ENCODE results near the gene MAB21L1. TPM values are rescaled to one million over a fixed set of nuclear protein-coding genes. Genes with fewer than 3 reads are reported as not detected.
A peak's percentile ranks its signal among the peaks of the same experiment; 100 is the strongest.

Gene MAB21L1
- total RNA-seq, 4 donors from 2014 or later, result 1.1 TPM; not detected in 3

DNA sequence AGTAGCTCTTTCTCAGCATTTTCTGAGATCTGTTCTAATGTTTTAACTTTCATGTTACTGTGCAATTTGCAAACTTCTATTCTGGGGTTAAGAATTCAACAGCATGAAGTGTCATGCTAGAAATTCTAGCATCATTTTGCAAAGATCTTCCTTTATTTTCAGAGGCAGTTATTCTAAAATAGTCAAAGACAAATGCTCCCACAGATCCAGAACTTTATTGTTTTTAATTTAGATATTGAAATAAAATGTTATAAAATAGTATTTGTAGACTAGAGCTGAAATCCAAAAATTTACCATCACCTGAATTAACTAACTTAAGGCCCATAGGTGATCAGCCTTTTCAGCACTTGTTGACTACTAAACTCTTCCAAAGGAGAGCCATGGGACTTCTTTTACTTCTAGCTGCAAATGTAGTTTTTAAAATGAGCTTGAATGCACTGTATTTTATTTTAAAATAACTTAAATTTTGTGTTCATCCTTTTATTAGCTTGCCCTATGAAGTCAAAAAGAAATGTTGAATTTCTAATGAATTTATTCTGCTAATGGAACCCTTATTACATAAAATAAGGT is 3.2 kb downstream of the MAB21L1 start:
- Histone ChIP-seq H3K9me3 (no peaks in the 10 kb centered on the region), H3K27me3 (no peaks in the 10 kb centered on the region), H3K4me1 (no peaks in the 10 kb centered on the region), H3K4me3 (no peak overlapping the region), H3K27ac (no peak overlapping the region), H3K36me3 (no peaks in the 10 kb centered on the region)
- intact Hi-C loops (cut with DNase I; ENCODE audit: low total_unique reads), result no loop called here
- no peak for DNase-seq
- TF ChIP-seq POLR2A (IDR thresholded peaks at IDR 0.05), result no peak
- TF ChIP-seq CTCF (IDR thresholded peaks at IDR 0.05), result no peak

GRCh38 chr13:35472323-35472881 is 4.1 kb downstream of the MAB21L1 start:
- Histone ChIP-seq H3K36me3 (no peaks in the 10 kb centered on the region), H3K27me3 (no peaks in the 10 kb centered on the region), H3K4me3 (no peak overlapping the region), H3K27ac (no peak overlapping the region), H3K9me3 (no peaks in the 10 kb centered on the region), H3K4me1 (no peaks in the 10 kb centered on the region)
- DNase-seq, result no peak
- intact Hi-C loops (cut with DNase I; ENCODE audit: low total_unique reads), result no loop called here
- TF ChIP-seq CTCF (IDR thresholded peaks at IDR 0.05) (no peak), POLR2A (IDR thresholded peaks at IDR 0.05) (no peak)

DNA sequence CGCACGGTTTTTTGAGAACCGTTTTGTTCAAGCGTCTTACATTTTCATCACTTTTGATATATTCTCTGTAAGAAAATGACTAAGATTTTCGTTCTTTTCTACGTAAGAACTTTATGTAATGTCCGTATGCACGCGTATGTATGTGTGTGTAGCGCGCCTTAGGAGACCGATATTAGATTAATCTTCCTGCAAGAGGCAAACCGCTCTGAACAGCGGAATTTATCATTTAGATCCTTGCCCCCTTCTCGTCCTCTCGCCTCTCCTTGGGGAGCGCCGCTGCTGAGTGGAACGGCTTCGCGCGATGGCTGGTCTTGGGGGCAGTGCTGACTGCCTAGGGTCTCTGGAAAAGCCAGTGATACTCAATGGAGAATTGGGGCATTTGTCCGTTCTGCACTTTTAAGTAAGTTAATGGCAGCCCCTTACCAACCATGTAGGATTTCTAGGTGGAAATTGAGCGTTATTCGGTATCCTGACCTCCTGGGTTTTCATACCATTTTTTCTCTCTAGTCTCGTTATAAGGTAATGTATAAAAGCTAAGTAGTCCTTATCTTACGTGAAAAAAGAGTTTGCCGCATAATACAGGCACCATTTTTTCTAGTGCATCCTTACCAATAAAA is 4.7 kb downstream of the MAB21L1 start:
- Histone ChIP-seq H3K4me1 (no peaks in the 10 kb centered on the region), H3K27me3 (no peaks in the 10 kb centered on the region), H3K4me3 (no peak overlapping the region), H3K27ac (no peak overlapping the region), H3K36me3 (no peaks in the 10 kb centered on the region), H3K9me3 (no peaks in the 10 kb centered on the region)
- TF ChIP-seq POLR2A (IDR thresholded peaks at IDR 0.05), result no peak
- no peak for TF ChIP-seq CTCF (IDR thresholded peaks at IDR 0.05)
- intact Hi-C loops (cut with DNase I; ENCODE audit: low total_unique reads), result no loop called here
- DNase-seq, result no peak

- Histone ChIP-seq H3K27ac (peak overlapping the region; percentile 53 to 73), H3K27me3 (no peaks in the 10 kb centered on the region)
- intact Hi-C loops (cut with DNase I; ENCODE audit: low total_unique reads), result no loop called here
Measured at GRCh38 chr13:35470671-35471661, 5.5 kb downstream of the MAB21L1 start.

More at GRCh38 chr13:35470671-35471661, 5.5 kb downstream of the MAB21L1 start:
- no peaks in the 10 kb centered on the region for H3K4me1 ChIP-seq
- H3K9me3 ChIP-seq, result no peaks in the 10 kb centered on the region
- H3K36me3 ChIP-seq, result no peaks in the 10 kb centered on the region
- TF ChIP-seq CTCF (IDR thresholded peaks at IDR 0.05) (no peak), POLR2A (IDR thresholded peaks at IDR 0.05) (no peak)
- H3K4me3 ChIP-seq, result peak overlapping the region; percentile 14 to 45
- DNase-seq, result peak in 1 of 2 donors; percentile 49
